ENCODE results near the gene ATP8A1. TPM values are rescaled to one million over a fixed set of nuclear protein-coding genes. Genes with fewer than 3 reads are reported as not detected.

ATP8A1 gene
- total RNA-seq, 1 donor from 2014 or later = 4.3 TPM

GRCh38 chr4:42425146-42426065, 231.5 kb downstream of the ATP8A1 start:
- no peak overlapping the region for H3K4me3 ChIP-seq (ENCODE audit: low read depth, low read length)
- no peak for TF ChIP-seq CTCF (conservative IDR thresholded peaks at IDR 0.05; ENCODE audit: low read depth, low read length)
- no peak for DNase-seq (ENCODE audit: low read depth)

GRCh38 chr4:42420140-42420539, 236.8 kb downstream of the ATP8A1 start:
- DNase-seq (ENCODE audit: low read depth) = no peak
- no peak for TF ChIP-seq CTCF (conservative IDR thresholded peaks at IDR 0.05; ENCODE audit: low read depth, low read length)
- H3K4me3 ChIP-seq (ENCODE audit: low read depth, low read length) = no peak overlapping the region

- H3K4me3 ChIP-seq (ENCODE audit: low read depth, low read length) = no peak overlapping the region
- TF ChIP-seq CTCF (conservative IDR thresholded peaks at IDR 0.05; ENCODE audit: low read depth, low read length) = no peak
- DNase-seq (ENCODE audit: low read depth) = no peak
Measured at GRCh38 chr4:42417550-42417949, 239.4 kb downstream of the ATP8A1 start.

- no peak for TF ChIP-seq CTCF (conservative IDR thresholded peaks at IDR 0.05; ENCODE audit: low read depth, low read length)
- no peak for DNase-seq (ENCODE audit: low read depth)
- no peak overlapping the region for H3K4me3 ChIP-seq (ENCODE audit: low read depth, low read length)
Measured at GRCh38 chr4:42416017-42416416, 240.9 kb downstream of the ATP8A1 start.

GRCh38 chr4:42415281-42415680, 241.6 kb downstream of the ATP8A1 start:
- no peak for DNase-seq (ENCODE audit: low read depth)
- no peak overlapping the region for H3K4me3 ChIP-seq (ENCODE audit: low read depth, low read length)
- no peak for TF ChIP-seq CTCF (conservative IDR thresholded peaks at IDR 0.05; ENCODE audit: low read depth, low read length)

- H3K4me3 ChIP-seq (ENCODE audit: low read depth, low read length) = no peak overlapping the region
- TF ChIP-seq CTCF (conservative IDR thresholded peaks at IDR 0.05; ENCODE audit: low read depth, low read length) = no peak
- DNase-seq (ENCODE audit: low read depth) = peak; percentile 64
Measured at GRCh38 chr4:42412251-42412650, 244.7 kb downstream of the ATP8A1 start.

- no peak overlapping the region for H3K4me3 ChIP-seq (ENCODE audit: low read depth, low read length)
- TF ChIP-seq CTCF (conservative IDR thresholded peaks at IDR 0.05; ENCODE audit: low read depth, low read length) = no peak
- no peak for DNase-seq (ENCODE audit: low read depth)
Measured at GRCh38 chr4:42411803-42412202, 245.1 kb downstream of the ATP8A1 start.
